HG03354 (cell line): Measurements from ENCODE around the gene CELF4.
"Not testable (repeated sequence)": the region's sequence is repeated elsewhere in the genome, so short reads cannot be mapped to it uniquely, and the experiment has no call there.

ENCODE experiments used
- ATAC-seq: cut with Tn5 transposase; IDR thresholded peaks from one replicate; pipeline ENCODE4 v1.9.1; 2021; ENCODE audit warnings: mild to moderate bottlenecking; ENCODE audit not compliant: unreplicated experiment, poor library complexity, severe bottlenecking

The CELF4 gene

GRCh38 chr18:37482002-37482401 lies 83.6 kb downstream of the CELF4 start:
- ATAC-seq, result no peak

- no peak for ATAC-seq
These were observed 84.1 kb downstream of the CELF4 start for GRCh38 chr18:37481491-37481890.

GRCh38 chr18:37481072-37481471 lies 84.5 kb downstream of the CELF4 start:
- no peak for ATAC-seq

GRCh38 chr18:37476611-37477295 lies 88.8 kb downstream of the CELF4 start:
- ATAC-seq, result no peak

GRCh38 chr18:37476182-37476581 lies 89.4 kb downstream of the CELF4 start:
- no peak for ATAC-seq

GRCh38 chr18:37473195-37473840 lies 92.3 kb downstream of the CELF4 start:
- no peak for ATAC-seq

- ATAC-seq, result no peak
These were observed 94.0 kb downstream of the CELF4 start for GRCh38 chr18:37471637-37472036.

GRCh38 chr18:37470986-37471385 lies 94.6 kb downstream of the CELF4 start:
- ATAC-seq, result no peak

- ATAC-seq, result no peak
These were observed 98.5 kb downstream of the CELF4 start for GRCh38 chr18:37467002-37467662.

GRCh38 chr18:37465958-37466357 lies 99.6 kb downstream of the CELF4 start:
- no peak for ATAC-seq

GRCh38 chr18:37464257-37464656 lies 101.3 kb downstream of the CELF4 start:
- ATAC-seq, result no peak

GRCh38 chr18:37461329-37461728 lies 104.3 kb downstream of the CELF4 start:
- ATAC-seq, result not testable (repeated sequence)

GRCh38 chr18:37460604-37461003 lies 105.0 kb downstream of the CELF4 start:
- ATAC-seq, result no peak

GRCh38 chr18:37458697-37459096 lies 106.9 kb downstream of the CELF4 start:
- no peak for ATAC-seq

- no peak for ATAC-seq
These were observed 107.8 kb downstream of the CELF4 start for GRCh38 chr18:37457753-37458152.

GRCh38 chr18:37457341-37457740 lies 108.3 kb downstream of the CELF4 start:
- no peak for ATAC-seq

- no peak for ATAC-seq
These were observed 108.7 kb downstream of the CELF4 start for GRCh38 chr18:37456873-37457272.

- ATAC-seq, result no peak
These were observed 109.2 kb downstream of the CELF4 start for GRCh38 chr18:37456395-37456794.

- no peak for ATAC-seq
These were observed 111.8 kb downstream of the CELF4 start for GRCh38 chr18:37453752-37454151.

GRCh38 chr18:37452682-37453385 lies 112.8 kb downstream of the CELF4 start:
- ATAC-seq, result no peak
